IPS DF 6.9 (cell line): ENCODE measurements around the gene PCBD1.
"Not testable (repeated sequence)": the region's sequence is repeated elsewhere in the genome, so short reads cannot be mapped to it uniquely, and the experiment has no call there.

ENCODE experiments used
- DNase-seq: peaks from one replicate; pipeline ENCODE4 v3.0.0-alpha.2; 2013; ENCODE audit warnings: low read depth, low spot score
- H3K27ac ChIP-seq: one replicate; pipeline ENCODE4 v1.5.1; 2013; ENCODE audit warnings: low read length, control low read depth
- H3K27me3 ChIP-seq: 2 replicates; pipeline ENCODE4 v1.6.1; 2013; ENCODE audit warnings: mild to moderate bottlenecking, low read length; ENCODE audit not compliant: control insufficient read depth, insufficient read depth
- H3K36me3 ChIP-seq: 2 replicates; pipeline ENCODE4 v1.6.1; 2013; ENCODE audit warnings: low read length; ENCODE audit not compliant: control insufficient read depth, insufficient read depth
- H3K4me1 ChIP-seq: 2 replicates; pipeline ENCODE4 v1.6.1; 2013; ENCODE audit warnings: low read length; ENCODE audit not compliant: control insufficient read depth, insufficient read depth
- H3K4me3 ChIP-seq: 2 replicates; pipeline ENCODE4 v1.5.1; 2013; ENCODE audit warnings: mild to moderate bottlenecking, low read length
- H3K9me3 ChIP-seq: 2 replicates; pipeline ENCODE4 v1.6.1; 2013; ENCODE audit warnings: low read length, inconsistent platforms; ENCODE audit not compliant: control insufficient read depth, insufficient read depth
- WGBS: extraction: QIAGEN DNeasy Blood & Tissue Kit; methylation state at CpG from one replicate; pipeline ENCODE4 v1.1.7; 2013; ENCODE audit warnings: mixed read lengths, missing lambda C conversion rate; ENCODE audit not compliant: insufficient read length, insufficient coverage; 5-methylcytosine and 5-hydroxymethylcytosine counted together

The PCBD1 gene

GRCh38 chr10:70863470-70864160 lies 24.8 kb downstream of the PCBD1 start:
- H3K9me3 ChIP-seq, result no peaks in the 10 kb centered on the region
- H3K36me3 ChIP-seq, result peaks cover 5% of the 10 kb centered on the region; the same call in 1 of the 2 replicates
- no peak overlapping the region for H3K27ac ChIP-seq
- DNase-seq, result no peak
- H3K27me3 ChIP-seq, result no peaks in the 10 kb centered on the region
- H3K4me3 ChIP-seq, result no peak overlapping the region
- no peaks in the 10 kb centered on the region; the same call in 1 of the 2 replicates for H3K4me1 ChIP-seq

GRCh38 chr10:70861495-70862197 lies 26.7 kb downstream of the PCBD1 start:
- DNase-seq, H3K4me1 ChIP-seq, H3K9me3 ChIP-seq, H3K36me3 ChIP-seq, H3K27me3 ChIP-seq, H3K27ac ChIP-seq, H3K4me3 ChIP-seq: not testable (repeated sequence)
- WGBS, result no CpG with 5 or more reads among the region's 42 CpGs

DNA sequence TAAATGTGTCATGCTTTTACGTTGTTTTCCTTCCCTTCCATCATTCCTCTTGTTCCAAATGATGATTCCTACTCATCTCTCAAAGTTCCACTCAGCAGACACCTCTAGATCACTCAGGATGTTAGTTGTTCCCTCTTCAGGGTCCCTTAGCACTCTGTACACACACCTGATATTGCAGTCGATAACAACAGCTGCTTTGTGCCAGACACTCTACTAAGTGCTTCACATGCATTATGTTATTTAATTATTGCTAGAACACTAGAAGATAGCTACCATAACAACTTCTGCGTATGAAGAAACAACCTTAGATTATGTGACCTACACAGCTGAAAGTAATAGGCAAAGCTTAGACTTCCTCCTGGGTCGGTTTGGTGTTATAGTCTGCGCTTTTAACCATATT lies 29.6 kb downstream of the PCBD1 start:
- no peaks in the 10 kb centered on the region for H3K4me1 ChIP-seq
- H3K4me3 ChIP-seq, result no peak overlapping the region
- no peaks in the 10 kb centered on the region for H3K27me3 ChIP-seq
- DNase-seq, result no peak
- WGBS, result 100% methylated on average over 1 of the region's 5 CpGs
- no peaks in the 10 kb centered on the region for H3K9me3 ChIP-seq
- peaks cover 7% of the 10 kb centered on the region; the same call in 1 of the 2 replicates for H3K36me3 ChIP-seq
- no peak overlapping the region for H3K27ac ChIP-seq

DNA sequence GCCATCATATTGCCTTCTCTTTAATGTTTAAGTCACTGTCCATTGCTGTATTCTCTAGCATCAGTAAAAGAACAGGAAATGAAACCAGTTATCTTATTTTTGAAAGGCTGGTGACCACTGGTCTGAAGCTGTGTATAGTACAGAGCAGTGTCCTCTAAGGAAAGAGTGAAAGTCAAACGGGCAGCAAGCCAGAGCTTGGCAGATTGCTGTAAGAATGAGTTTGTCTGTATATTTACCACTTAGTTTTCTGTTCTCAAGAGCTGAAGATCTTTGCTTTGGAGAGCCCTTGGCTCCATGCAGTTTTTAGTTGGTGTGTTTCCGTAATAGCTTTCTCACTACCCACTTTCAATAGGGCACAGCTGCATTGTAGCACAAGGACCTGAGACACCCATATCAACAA lies 31.9 kb downstream of the PCBD1 start:
- H3K36me3 ChIP-seq, result peaks cover 10% of the 10 kb centered on the region
- H3K27ac ChIP-seq, result no peak overlapping the region
- no peak for DNase-seq
- no peaks in the 10 kb centered on the region for H3K27me3 ChIP-seq
- no CpG with 5 or more reads among the region's 2 CpGs for WGBS
- H3K9me3 ChIP-seq, result no peaks in the 10 kb centered on the region
- no peaks in the 10 kb centered on the region for H3K4me1 ChIP-seq
- no peak overlapping the region for H3K4me3 ChIP-seq

DNA sequence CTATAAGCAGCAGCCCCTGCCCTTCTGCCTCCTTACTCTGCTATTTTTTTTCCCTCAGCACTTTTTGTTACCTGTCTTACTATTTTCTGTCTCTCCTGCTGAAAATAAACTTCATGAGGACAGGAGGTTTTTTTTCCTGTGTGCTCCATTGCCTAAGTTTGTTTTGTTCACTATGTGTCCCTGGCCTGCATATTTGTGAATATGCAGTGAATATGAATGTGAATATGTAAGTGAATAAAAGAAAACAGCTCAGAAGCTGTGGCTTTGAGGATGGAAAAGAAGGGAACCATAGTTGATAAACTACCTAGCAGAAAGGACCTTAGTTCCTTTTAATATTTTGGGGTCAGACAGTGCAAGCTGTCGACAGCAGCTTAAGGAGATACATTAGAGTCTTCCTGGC lies 34.9 kb downstream of the PCBD1 start:
- H3K4me1 ChIP-seq, result no peaks in the 10 kb centered on the region
- H3K4me3 ChIP-seq, result no peak overlapping the region
- no peak for DNase-seq
- no peaks in the 10 kb centered on the region for H3K27me3 ChIP-seq
- H3K27ac ChIP-seq, result no peak overlapping the region
- no peaks in the 10 kb centered on the region for H3K9me3 ChIP-seq
- peaks cover 6% of the 10 kb centered on the region for H3K36me3 ChIP-seq
- no CpG with 5 or more reads among the region's 1 CpG for WGBS

DNA sequence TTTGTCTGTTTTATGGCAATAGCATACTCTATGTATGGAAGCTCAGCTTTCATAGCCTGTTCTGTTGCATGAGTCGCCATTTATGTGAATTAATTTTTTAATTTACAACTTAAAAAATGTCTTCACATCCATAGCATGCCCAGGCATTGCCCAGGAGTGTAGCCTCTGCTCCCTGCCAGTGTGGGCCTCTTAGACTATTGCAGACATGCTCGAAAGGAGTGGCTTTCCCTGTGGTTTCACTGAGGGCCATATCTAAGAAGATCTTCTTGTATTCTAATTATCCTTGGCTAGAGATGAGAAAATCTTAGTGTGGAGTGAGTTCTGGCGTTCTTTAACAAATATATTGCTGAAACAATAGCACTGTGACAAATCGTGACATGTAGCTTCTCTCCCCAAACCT lies 35.3 kb downstream of the PCBD1 start:
- no CpG with 5 or more reads among the region's 4 CpGs for WGBS

GRCh38 chr10:70851597-70852475 lies 36.5 kb downstream of the PCBD1 start:
- Histone ChIP-seq H3K27ac (no peak overlapping the region), H3K9me3 (no peaks in the 10 kb centered on the region), H3K27me3 (no peaks in the 10 kb centered on the region), H3K36me3 (peaks cover 6% of the 10 kb centered on the region), H3K4me3 (no peak overlapping the region), H3K4me1 (no peaks in the 10 kb centered on the region)
- WGBS, result no CpG with 5 or more reads among the region's 5 CpGs
- no peak for DNase-seq

More for the DNA sequence above, 35.3 kb downstream of the PCBD1 start:
- no peak overlapping the region for H3K4me3 ChIP-seq
- H3K36me3 ChIP-seq, result peaks cover 6% of the 10 kb centered on the region
- H3K4me1 ChIP-seq, result no peaks in the 10 kb centered on the region
- no peaks in the 10 kb centered on the region for H3K9me3 ChIP-seq
- no peak for DNase-seq
- H3K27me3 ChIP-seq, result no peaks in the 10 kb centered on the region
- H3K27ac ChIP-seq, result no peak overlapping the region

DNA sequence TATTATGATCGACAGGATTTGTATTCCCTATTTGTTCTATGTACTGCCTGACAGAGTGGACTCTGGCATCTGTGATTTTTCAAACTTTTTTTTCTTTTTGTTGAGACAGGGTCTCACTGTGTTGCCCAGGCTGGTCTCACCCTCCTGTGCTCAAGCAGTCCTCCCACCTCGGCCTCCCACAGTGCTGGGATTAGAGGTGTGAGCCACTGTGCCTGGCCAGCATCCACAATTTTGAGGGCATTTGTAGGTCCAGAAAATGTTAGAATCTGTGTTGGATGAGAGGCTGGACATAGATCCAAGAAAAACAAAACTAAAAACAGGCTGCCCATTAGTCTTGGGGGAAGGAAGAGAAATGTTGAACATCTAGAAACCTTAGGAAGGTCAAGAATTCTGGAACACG lies 38.3 kb downstream of the PCBD1 start:
- Histone ChIP-seq H3K4me1 (no peaks in the 10 kb centered on the region), H3K36me3 (peaks cover 6% of the 10 kb centered on the region), H3K9me3 (no peaks in the 10 kb centered on the region), H3K27ac (no peak overlapping the region), H3K4me3 (no peak overlapping the region), H3K27me3 (no peaks in the 10 kb centered on the region)
- WGBS, result no CpG with 5 or more reads among the region's 3 CpGs
- DNase-seq, result no peak

DNA sequence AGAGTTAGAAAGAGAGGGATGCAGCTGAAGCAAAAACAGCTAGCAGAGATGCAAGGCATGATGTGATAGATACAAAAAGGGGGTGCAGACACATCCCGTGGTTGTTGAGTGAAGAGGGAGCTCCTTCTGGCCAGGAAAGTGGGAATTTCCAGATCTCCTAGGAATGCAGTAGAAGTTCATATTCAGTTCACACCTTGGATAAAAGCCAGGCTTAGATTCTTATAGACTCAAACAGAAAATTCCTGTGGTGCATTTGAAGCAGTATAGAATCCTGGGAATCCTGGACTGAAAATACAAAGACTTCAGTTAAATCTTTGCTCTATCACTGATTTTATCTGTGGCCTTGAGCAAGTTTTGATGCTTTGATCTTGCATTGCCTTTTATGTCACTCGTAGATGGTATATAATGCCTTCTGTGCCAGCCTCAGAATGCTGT lies 38.8 kb downstream of the PCBD1 start:
- WGBS, result no CpG with 5 or more reads among the region's 2 CpGs
- no peak for DNase-seq

GRCh38 chr10:70847659-70848360 lies 40.6 kb downstream of the PCBD1 start:
- no peak overlapping the region for H3K4me3 ChIP-seq
- no peak overlapping the region for H3K27ac ChIP-seq
- WGBS, result no CpG with 5 or more reads among the region's 1 CpG
- no peak for DNase-seq
- H3K36me3 ChIP-seq, result peaks cover 4% of the 10 kb centered on the region
- H3K4me1 ChIP-seq, result no peaks in the 10 kb centered on the region
- no peaks in the 10 kb centered on the region for H3K9me3 ChIP-seq
- no peaks in the 10 kb centered on the region for H3K27me3 ChIP-seq

More for the DNA sequence above, 38.8 kb downstream of the PCBD1 start:
- Histone ChIP-seq H3K36me3 (peaks cover 6% of the 10 kb centered on the region), H3K4me3 (no peak overlapping the region), H3K4me1 (no peaks in the 10 kb centered on the region), H3K27ac (no peak overlapping the region), H3K9me3 (no peaks in the 10 kb centered on the region), H3K27me3 (no peaks in the 10 kb centered on the region)
